ENCODE results near the gene IGFBP5.

Gene IGFBP5

DNA sequence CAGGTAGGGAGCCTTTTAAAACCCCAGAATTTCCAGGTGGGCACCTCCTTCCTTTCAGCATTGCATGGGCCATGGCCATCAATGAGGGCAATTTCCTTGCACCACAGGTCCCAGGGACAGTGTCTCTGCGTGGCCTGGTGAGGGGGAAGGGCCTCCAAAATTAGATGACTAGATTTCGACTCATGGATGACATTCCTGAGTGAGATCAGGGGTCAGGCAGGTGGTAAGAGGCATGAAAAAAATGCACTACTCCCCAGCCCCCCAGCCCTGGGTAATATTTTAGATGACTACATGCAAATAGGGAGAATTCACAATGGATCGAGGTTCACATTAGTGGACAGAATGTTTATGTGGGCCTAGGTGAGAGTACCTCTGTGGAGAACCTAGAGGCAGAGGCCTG lies 19.0 kb upstream of the IGFBP5 start:
- DNase-seq (ENCODE audit: low spot score) = peak; percentile 48

GRCh38 chr2:216713691-216714336 lies 18.5 kb upstream of the IGFBP5 start:
- peak; percentile 76 for DNase-seq (ENCODE audit: low spot score)

DNA sequence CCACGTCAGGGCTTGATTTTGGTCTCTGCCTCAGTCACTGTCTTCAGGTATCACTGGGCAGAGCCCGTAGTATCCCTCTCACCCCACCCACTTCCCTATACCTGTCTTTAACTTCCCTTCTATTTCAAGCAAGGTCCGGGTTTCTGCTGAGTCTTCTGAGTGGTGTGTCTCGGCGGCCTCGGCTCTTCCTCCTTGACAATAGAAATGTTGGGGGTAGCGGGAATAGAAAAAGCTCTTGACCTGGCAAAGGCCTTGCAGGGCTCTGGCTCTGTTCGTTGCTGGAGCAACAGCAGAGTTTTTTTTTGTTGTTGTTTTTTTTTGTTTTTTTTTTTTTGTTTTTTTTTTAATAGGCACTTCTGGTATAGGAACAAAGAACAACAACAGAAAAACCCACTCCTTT lies 16.0 kb upstream of the IGFBP5 start:
- DNase-seq (ENCODE audit: low spot score) = no peak

DNA sequence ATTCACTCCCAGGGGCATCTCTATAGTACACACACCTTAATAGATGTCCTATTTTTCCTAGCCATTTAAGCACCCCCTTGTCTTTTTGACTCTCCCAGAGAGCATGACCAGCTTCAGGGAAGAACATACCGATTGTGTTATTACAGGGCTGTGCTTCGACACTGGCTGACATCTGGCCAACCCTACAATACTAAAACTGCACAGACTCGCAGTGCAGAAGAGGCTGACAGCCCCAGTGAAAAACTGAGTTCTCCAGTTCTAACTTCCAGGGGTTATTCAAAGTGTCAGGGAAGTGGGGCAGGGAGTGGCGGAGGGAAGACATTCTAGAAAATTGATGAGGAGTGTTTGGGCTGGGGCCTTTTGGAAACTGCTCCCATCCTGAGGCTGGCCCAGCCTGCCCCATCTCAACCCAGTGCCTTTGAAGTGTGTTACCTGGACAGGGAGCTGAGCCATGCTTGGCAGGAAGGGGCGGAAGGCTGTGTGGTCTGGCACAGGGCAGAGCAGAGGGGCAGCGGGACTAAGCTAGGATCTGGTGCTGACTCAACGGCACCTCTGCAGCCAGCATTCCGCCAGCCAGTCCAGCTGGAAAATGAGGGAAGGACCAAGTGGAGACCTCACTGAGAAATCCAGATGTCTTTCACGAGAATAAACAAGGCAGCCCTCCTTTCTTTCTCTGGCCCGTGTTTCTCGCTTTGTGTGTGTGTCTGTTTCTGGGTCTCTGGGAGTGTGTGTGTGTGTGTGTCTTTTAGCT lies 15.4 kb upstream of the IGFBP5 start:
- peak; percentile 45 for DNase-seq (ENCODE audit: low spot score)

- no peak for DNase-seq (ENCODE audit: low spot score)
Measured at GRCh38 chr2:216702756-216703155, 7.4 kb upstream of the IGFBP5 start.

DNA sequence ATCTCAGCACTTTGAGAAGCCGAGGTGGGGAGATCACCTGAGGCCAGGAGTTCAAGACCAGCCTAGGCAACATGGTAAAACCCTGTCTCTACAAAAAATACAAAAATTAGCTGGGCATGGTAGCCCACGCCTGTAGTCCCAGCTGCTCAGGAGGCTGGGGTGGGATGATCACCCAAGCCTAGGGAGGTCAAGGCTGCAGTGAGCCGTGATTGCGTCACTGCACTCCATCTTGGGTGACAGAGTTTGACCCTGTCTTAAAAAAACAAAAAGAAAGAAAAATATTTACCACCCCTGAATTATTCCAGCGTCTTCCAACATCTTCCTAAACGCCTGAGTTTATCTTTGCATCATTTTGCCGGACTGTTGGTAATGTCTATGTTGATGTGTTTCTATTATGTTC lies 6.2 kb upstream of the IGFBP5 start:
- no peak for DNase-seq (ENCODE audit: low spot score)

- DNase-seq (ENCODE audit: low spot score) = no peak
Measured at GRCh38 chr2:216700781-216701180, 5.4 kb upstream of the IGFBP5 start.

DNA sequence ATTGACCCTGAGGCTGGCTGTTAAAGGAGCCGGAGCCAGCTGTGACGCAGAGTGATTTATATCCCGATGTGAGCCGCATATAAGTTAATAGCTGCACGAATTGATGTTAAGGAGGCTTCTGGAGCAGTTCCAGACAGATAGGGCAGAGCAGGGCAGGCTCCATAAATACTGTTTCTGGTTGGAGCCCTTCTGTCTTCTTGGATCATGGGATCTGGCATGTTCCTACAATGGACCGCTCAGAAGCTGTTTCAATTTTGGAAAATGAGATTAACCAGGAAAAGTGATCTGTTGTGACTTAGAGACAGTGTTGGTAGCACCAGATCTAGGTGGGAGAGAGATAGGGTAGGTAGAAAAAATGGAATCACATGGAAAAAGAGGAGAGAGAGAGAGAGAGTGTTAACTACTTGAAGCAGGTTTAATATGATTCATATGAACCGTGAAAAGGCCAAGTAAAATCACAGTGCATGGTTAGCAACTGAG lies 4.8 kb upstream of the IGFBP5 start:
- no peak for DNase-seq (ENCODE audit: low spot score)

- DNase-seq (ENCODE audit: low spot score) = peak; percentile 52
Measured at GRCh38 chr2:216698895-216699294, 3.5 kb upstream of the IGFBP5 start.

DNA sequence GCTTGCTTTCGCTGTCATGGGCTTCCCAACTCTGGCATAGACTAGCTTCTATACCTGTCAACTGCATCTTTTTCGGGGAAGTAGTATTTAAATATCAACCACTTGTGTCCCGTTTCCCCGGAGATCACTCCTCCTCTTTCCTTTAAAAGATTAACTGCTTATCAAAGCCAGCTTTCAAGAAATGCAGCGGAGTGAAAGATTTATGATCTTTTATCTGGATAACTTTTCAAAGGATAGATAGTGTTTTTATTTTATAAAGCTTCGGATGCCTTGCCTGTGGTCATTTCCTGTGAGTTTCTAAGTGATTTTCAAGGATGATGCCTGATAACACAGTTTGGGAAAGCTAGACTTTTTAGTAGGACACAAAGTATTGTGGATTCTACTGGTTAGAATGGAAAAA lies 2.9 kb upstream of the IGFBP5 start:
- DNase-seq (ENCODE audit: low spot score) = no peak

- no peak for DNase-seq (ENCODE audit: low spot score)
Measured at GRCh38 chr2:216696751-216697560, 1.6 kb upstream of the IGFBP5 start.

DNA sequence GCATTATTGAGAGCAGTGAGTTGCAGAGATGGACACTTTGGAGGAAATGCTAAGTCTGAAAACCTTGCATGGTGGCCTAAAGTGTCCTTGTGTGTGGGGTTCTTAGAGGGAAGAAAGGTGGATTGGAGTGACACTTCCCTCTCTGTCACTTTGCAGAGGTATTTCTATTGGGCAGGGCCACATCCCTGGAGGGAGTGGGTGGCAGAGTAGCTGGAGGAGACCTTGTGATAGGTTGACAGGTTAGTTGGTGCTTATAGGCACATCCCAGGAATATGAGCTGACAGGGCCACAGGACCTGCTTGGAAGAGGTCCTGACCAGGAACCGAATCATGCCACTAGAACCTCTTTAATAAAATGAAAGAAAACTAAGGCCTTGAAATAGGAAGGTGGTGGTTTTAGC lies 972 bp upstream of the IGFBP5 start:
- no peak for DNase-seq (ENCODE audit: low spot score)

DNA sequence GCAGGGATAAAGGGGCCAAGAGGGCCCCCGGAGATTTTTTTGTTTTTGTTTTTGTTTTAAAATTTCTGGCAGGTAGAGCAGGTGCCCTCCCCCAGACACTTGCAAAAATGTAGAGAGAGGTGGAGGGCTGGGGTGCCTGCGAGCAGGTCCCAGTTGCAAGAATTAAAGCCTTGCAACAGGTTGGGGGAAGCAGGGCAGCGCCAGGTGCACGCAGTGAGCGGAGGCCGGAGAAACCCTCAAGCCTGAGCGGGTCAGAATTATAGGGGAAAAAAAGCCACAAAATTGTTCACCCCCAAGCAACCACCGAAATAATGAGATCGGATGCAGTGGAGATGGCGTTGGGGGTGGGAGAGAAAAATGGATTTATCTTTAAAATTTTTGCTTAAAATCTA lies 527 bp downstream of the IGFBP5 start:
- no peak for DNase-seq (ENCODE audit: low spot score)

- no peak for DNase-seq (ENCODE audit: low spot score)
Measured at GRCh38 chr2:216694082-216694825, 1.1 kb downstream of the IGFBP5 start.

DNA sequence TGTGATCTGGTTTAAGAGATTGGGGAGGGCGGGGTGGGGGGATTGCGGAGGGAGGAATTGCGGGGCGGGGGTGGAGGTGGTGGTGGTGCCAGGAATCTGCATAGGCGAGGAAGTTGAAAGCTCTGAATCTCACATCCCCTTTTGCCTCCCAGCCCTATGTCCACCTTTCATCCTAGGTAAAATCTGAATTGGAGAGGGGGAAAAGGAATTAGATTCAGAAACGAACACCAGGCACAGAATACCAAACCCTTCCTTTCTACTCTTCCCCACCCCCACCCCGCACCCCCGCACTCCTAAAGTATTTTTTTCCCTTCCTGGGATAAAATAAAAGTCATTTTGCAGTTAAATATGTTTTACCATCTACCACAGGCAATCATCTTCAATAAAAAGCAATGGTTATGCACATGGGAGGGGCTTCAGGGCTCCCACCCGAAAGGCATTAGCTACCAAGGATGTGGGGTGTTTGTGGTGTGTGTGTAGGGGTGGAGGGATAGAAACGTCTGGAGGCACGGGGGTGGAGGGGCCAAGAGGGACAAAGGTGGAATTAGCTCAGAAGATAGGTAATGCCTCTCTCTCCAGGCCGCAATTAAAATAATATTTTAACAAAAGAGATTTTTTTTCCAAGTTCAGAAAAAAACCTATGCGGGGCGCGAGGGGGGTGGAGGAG lies 1.8 kb downstream of the IGFBP5 start:
- no peak for DNase-seq (ENCODE audit: low spot score)

GRCh38 chr2:216692636-216693413 lies 2.5 kb downstream of the IGFBP5 start:
- peak; percentile 83 for DNase-seq (ENCODE audit: low spot score)

GRCh38 chr2:216690853-216691741 lies 4.3 kb downstream of the IGFBP5 start:
- DNase-seq (ENCODE audit: low spot score) = peak; percentile 86

- no peak for DNase-seq (ENCODE audit: low spot score)
Measured at GRCh38 chr2:216690456-216690852, 4.9 kb downstream of the IGFBP5 start.

- no peak for DNase-seq (ENCODE audit: low spot score)
Measured at GRCh38 chr2:216689397-216689796, 6.0 kb downstream of the IGFBP5 start.
